Esophagus squamous epithelium (tissue), 4 donors: ENCODE measurements around the gene RNF39.

ENCODE experiments used
- CTCF ChIP-seq, 6 experiments: fragments of 450-650 bp in 4 of 6; fragments of 200-600 bp in 2 of 6; sonication (generic) in 2 of 6; IDR thresholded peaks; one replicate each; pipeline ENCODE4 v1.5.1; 2016 to 2019; ENCODE audit warnings: antibody characterized with exemption in 6 of 6, mild to moderate bottlenecking in 4 of 6, moderate library complexity in 4 of 6
- POLR2A ChIP-seq, 4 donors: fragments of 450-650 bp; IDR thresholded peaks; one replicate each; pipeline ENCODE4 v1.6.1; 2017; ENCODE audit warnings: antibody characterized with exemption in 4 of 4, mild to moderate bottlenecking in 4 of 4, moderate library complexity in 3 of 4

DNA sequence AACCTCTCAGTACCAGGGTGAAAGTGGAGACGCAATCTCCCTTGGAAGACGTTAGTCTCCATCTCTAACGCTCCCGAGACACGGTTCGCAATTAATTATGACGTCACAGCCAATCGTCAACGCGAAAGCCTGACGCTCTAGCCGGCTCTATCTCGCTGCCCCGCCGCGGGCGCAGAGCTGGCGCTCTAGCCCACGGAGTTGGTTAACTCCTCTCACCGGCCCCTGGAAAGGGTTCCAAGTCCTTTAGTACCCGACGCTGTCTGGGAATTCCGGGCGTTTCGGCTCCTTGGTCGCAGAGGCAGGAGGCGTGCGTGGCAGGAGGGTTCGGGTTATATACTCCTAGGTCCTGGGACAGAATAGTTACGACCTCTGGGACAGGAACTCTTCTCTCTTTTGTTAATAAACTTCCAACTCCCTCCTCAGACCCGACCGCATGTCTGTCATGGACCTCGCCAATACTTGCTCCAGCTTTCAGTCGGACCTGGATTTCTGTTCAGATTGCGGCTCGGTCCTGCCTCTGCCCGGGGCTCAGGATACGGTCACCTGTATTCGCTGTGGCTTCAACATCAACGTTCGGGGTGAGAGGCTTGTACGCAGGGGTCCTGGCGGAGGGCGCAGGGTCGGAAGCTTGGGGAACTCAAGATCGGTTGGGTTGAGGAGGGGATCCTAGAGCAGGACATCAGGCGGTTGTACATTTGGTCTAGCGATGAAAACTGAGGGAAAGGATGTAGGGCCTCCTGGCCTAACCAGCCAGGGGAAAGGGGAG, 14.3 kb downstream of the RNF39 start, which contains the start of gene POLR1H:
- peak in 2 of 6 experiments; percentile 12 for TF ChIP-seq CTCF (IDR thresholded peaks at IDR 0.05)
- TF ChIP-seq POLR2A (IDR thresholded peaks at IDR 0.05): peak in 3 of 4 donors; percentile 86 to 93 (median 88)
